Urothelium cell line (cell line): ENCODE results near the gene ZNF580.

Source experiments
- DNase-seq: peaks from one replicate; pipeline ENCODE4 v3.0.0; 2011; ENCODE audit warnings: low spot score, mixed read lengths
- FAIRE-seq: peaks from 2 replicates; lab custom pipeline; 2011; peaks lifted over from hg19 to GRCh38; lab: Jason Lieb, UNC

Gene ZNF580

DNA sequence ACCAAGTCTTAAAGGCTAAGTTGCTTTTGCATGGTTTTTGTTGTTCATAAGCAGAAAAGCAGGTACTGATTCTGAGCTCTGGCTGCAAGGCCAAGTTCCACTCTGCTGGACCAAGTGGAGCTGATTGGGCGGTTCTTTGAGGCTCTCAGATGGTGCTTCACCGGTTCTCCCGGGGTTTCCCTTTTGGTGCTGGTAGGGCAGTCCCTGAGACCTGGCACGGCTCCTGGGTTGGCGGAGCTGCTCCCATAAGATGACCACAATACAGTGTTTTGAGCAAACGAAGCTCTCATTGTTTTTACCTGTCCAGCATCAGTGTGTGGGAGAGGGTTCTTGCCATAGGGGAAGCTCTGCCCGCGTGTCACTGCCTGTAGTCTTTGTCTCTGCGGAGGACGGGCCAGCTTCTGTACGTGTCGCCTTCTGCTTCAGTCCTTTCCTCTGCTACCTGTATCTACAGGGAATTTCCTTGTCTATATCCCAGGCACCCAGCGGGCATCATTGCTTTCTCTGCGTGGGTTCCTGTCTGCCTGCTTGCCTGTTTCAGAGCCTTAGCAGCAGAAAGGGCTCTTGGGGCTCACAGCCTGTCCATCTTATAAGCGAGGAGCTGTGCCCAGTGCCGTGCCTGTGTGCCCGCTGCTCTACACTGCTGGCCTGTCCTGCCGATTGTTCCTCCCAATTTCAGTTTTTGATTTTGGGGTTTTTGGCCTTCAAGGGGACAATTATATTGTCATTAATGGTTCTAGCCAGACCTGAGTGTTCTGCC, 16.4 kb downstream of the ZNF580 start:
- no peak for FAIRE-seq
- no peak for DNase-seq

DNA sequence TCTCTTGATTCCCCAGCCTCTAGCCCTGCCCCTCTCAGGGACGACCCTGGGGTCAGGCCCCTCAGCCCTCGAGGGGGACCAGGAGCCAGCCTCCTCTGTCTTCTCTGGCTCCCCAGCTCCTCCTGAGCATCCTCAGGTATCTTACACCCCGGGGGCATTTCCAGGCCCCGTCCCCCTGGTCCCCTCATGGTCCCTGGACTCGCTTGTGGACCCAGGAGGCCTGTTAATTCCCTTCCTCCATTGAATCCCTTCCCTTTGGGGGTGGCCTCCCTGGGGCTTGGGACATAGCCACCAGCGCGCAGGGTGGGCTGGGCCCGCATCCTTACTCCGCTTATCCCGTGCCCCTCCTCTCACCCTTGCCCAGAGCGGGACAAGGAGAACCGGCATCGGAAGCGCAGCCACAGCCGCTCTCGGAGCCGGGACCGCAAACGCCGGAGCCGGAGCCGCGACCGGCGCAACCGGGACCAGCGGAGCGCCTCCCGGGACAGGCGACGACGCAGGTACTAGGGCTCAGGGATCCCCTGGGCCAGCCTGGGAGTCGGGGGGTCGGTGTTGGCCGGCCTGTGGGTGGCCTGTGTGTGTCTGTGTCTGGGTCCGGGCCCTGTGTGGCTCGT, 18.2 kb downstream of the ZNF580 start:
- DNase-seq (no peak), FAIRE-seq (no peak)

DNA sequence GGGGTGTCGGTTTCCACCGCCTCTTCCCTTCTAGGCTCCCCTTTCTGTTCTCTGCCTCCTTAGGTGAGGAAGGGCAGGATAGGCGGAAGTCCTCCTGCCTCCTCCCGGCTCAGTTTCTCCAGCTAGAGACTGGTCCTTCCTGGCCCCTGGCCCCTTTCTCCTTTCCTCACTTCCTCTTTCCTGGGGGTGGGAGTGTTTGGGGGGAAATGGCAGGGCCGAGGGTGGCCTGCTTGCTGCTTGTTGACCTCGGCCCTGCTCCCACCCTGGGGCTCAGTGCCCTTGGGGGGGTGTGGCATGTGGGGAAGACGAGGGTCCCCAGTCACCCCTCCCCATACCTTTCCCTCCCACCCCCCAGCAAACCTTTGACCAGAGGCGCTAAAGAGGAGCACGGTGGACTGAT, 19.0 kb downstream of the ZNF580 start:
- FAIRE-seq (no peak), DNase-seq (no peak)

DNA sequence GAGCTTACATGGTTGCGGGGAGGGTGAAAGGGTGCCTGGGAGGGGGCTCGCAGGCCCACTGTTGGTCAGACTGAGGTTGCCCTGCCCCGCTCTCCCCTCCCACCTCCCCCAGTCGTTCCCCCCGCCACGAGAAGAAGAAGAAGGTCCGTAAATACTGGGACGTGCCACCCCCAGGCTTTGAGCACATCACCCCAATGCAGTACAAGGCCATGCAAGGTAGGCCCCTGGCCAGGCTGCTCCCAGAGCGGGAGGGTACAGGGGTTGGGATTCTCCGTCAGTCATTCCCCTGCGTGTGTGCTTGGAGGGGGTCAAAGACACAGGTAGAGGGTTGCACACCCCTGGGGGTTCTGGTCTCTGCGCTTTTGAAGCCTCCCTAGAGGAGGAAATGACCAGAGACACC, 19.6 kb downstream of the ZNF580 start:
- no peak for DNase-seq
- FAIRE-seq = no peak

DNA sequence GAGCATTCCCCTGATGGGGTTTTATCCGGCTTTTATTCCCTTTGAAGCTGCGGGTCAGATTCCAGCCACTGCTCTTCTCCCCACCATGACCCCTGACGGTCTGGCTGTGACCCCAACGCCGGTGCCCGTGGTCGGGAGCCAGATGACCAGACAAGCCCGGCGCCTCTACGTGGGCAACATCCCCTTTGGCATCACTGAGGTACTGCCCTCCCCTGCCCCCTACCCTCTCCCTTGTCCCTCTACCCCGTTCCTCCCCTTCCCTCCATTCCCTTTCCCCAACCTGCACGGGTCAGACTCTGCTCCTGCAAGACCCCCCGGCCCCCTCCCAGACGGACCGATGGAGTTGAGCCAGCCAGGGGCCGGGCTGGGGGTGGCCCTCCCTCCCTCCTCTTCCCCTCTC, 20.2 kb downstream of the ZNF580 start:
- no peak for DNase-seq
- no peak for FAIRE-seq

DNA sequence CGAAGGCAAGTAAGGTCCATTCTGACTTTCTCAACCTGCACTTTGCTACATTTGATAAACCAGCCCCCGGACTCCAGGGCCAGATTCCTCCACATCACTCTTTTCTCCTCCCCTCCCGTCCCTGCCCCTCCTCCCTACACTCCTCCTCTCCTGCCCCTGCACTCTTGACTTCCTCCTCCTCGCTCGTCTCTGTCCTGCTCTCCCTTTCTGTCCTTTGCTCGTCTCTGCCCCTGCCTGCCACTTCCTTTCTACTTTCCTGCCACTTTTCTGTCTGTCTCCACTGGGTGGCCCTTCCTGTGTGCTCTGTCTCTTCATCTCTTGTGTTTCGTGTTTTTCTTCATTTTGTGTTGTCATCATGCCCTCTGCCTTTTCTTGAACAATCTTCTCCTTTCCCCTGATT, 21.0 kb downstream of the ZNF580 start:
- DNase-seq = no peak
- no peak for FAIRE-seq

DNA sequence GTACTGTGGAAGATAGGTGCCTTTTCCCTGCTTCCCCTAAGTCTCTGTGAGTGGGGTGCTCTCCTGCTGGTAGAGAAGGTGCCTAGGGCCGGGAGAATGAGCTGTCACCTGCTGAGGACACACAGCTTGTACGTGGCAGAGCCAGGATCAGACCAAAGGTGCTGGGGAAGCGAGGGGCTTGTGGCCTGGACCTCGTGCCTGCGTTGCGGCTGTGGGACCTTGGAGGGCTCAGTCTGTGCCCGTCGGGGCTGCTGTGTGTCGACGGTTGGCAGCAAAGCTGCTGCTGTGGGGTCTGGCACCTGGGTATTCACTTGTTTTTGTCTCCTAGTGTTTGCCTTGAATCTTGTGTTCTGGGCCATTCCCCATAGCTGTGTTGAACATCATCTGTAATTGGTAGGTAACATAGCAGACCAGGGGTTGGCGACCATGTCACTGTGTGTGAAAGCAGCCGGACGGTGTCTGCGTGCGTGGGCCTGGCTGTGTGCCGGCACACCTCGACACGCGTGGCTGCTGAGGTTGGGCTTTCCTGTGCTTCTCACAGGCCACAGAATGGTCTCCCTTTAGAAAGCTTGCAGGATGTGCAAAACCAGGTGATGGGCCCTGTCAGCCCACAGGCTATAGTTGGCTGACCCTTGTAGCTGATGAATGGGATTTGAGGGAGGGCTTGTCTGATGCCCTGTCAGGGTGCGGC, 23.2 kb downstream of the ZNF580 start:
- DNase-seq = no peak
- FAIRE-seq = no peak

DNA sequence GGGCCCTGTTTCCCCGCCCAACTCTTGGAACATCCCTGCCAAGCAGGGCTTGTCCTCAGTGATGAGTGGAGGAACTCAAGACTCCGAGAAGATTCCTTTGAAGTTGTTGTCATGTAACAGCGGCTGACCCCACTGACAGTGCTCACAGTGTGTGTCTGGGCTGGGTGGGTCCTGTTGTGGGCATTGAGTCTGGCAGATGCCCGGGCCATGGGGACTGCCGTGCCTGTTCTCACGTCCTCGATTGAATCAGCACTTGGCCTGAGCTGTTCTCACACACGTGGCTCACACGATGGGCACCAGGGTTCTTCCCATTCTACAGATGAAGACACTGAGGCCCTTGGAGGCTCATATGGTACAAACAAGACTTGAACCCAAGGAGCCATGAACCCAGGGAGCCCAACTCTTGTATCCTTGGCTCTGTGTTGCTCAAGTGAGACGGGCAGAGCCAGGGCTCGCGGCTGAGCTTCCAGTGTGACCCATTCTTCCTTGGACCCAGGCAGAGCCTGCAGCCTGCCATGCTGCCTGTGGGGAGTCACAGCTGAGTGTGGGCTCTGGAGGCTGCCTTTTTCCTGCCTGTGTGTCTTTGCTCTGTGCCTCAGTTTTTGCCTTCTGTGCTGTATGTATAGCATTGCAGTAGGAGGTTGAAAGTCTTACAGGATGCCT, 25.7 kb downstream of the ZNF580 start:
- DNase-seq (no peak), FAIRE-seq (no peak)

DNA sequence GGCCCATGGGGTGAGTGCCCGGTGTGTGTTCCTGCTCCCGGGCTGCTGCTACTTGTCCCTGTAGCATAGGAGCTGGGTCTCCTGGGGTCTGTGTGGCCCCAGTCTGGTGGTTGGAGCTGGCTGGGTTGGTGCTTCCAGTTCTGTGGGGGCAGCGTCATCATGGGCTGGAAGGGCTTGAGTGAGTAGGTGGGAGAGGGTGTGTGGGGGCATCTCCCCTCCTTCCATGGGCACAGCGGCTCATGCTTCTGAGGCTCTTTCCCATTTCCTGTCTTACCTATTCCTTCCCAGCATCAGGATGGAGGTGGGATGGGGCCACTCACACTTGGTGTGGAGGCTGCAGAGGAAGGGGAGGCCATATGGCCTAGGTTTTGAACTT, 26.2 kb downstream of the ZNF580 start:
- DNase-seq = no peak
- no peak for FAIRE-seq

DNA sequence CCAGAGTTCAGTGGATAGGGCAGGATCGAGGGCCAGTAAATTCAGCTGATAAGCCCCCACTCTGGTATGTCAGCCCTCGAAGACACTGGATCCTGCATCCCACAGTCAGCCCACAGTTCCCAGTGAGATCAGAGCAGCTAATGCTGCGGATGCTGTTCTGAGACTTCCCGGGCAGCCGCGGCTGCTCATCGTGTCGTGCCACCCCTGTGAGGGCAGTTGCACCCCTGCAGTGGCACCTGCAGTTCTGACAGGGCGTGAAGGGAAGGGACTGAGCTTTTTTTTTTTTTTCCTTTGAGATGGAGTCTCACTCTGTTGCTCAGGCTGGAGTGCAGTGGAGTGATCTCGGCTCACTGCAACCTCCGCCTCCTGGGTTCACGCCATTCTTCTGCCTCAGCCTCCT, 26.7 kb downstream of the ZNF580 start:
- DNase-seq (no peak), FAIRE-seq (no peak)

DNA sequence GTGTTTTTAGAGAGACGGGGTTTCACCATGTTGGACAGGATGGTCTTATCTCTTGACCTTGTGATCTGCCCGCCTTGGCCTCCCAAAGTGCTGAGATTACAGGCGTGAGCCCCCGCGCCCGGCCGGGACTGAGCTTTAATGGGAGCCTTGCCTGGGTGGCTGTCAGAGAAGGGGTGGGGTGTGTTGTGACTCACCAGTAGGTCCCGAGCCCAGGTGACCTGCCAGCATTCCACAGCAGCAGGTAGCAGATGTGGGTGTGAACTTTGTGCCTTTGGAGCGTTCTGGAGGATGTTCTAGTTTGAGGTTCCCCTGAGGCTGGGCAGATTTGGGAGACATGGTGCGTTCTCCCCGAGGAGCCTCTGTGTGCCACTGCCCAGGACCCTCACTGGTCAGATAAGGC, 27.2 kb downstream of the ZNF580 start:
- FAIRE-seq (no peak), DNase-seq (no peak)

DNA sequence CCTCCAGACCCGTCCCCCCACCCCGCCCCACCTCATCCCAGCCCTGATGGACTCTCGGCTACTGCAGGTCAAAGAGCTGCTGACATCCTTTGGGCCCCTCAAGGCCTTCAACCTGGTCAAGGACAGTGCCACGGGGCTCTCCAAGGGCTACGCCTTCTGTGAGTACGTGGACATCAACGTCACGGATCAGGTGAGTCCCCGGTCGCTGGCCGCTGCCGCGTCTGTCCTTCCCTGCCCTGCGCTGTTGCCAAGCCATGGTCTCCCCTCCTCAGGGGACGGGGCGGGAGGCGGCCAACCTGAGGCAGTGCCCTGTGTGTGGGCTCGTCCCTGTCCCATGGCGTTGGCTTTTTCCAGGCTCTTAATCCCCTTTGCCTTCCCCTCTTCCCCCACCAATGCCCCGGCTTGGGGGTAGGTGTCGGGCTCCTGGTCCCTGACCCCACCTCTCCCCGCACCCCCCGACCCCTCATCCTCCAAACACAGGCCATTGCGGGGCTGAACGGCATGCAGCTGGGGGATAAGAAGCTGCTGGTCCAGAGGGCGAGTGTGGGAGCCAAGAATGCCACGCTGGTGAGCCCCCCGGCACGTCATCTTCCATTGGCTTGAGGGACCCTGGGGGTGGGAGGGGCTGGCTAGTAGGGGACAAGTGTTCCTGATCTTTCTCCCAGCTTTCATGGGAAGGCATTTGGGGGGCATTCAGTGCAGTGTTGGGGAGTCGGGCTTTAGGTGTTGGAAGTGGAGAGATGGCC, 28.0 kb downstream of the ZNF580 start:
- DNase-seq (no peak), FAIRE-seq (no peak)

DNA sequence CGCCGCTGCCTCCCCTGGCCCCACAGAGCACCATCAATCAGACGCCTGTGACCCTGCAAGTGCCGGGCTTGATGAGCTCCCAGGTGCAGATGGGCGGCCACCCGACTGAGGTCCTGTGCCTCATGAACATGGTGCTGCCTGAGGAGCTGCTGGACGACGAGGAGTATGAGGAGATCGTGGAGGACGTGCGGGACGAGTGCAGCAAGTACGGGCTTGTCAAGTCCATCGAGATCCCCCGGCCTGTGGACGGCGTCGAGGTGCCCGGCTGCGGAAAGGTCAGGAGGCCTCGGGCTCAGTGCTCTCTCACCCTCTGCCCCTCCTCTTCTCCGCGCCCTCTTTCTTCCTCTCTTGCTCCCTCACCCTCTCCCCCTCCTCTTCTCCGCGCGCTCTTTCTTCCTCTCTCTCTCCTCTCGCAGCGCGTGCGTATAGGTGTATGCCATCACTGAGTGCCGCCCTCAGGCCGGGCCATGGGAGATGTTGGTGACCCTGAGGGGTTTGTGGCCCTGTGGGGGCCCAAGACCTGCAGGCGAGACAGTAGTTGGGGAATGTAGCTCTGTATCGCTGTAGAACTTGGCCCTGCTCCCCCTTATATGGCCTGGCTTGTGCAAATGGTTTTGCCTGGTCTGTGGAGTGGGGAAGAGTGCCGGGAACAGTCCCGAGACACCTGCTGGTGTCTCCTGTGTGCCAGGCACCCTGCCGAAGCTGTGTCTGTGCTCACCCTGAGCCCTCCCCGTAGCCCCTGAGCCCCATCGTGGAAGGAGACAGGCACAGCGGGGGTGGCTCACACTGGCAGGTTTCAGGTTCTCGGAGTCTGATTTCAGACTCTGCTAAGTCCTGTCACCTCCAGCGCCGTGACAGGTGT, 28.8 kb downstream of the ZNF580 start:
- no peak for FAIRE-seq

DNA sequence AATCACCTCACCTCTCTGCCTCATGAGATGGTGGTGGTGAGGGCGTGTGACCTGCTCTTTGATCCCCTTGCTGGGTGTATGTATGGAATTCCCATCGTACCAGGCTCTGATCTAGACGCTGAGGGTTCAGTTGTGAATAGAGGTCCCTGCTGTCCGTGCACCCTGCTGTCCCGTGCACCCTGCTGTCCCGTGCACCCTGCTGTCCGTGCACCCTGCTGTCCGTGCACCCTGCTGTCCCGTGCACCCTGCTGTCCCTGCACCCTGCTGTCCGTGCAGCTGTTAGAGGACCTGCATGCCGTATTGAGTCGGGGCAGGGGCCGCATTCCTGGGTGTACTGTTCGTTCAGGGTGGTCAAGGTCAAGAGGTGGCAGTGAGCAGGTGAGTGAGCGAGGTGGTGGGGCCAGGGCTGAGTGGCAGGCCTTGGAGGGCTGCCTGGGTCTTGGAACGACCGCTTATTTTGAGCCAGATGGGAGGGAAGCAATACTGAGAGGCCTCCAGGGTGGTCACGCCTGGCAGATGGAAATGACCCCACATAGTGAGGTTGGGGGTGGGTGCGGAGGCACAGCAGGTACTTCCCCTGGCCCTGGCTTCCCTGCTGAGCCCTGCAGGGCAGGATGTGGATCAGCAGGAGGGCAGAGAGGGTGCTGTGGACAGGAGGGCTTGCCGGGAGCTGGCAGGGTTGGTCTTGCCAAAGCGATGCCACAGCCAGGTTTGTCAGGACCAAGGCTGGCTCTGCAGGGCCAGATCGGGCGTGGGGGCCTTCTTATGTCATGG, 29.7 kb downstream of the ZNF580 start:
- FAIRE-seq = peak; percentile 100
- DNase-seq = no peak

More for the DNA sequence above, 28.8 kb downstream of the ZNF580 start:
- no peak for DNase-seq

DNA sequence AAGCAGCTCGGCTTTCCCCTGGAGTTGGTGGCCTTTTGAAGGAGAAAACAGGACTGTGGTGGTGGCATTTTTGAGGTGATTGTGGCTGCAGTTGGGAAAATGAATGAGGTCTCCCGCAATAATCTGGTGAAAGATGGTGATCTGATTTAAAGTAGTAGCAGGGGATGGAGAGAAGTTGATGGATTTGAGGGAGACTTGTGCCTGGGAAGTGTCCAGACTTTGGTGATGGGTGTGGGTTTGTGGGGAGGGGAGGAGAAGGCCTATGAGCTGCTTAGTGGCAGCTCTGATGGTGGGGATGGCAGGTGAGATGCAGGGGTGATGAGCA, 30.2 kb downstream of the ZNF580 start:
- no peak for DNase-seq

DNA sequence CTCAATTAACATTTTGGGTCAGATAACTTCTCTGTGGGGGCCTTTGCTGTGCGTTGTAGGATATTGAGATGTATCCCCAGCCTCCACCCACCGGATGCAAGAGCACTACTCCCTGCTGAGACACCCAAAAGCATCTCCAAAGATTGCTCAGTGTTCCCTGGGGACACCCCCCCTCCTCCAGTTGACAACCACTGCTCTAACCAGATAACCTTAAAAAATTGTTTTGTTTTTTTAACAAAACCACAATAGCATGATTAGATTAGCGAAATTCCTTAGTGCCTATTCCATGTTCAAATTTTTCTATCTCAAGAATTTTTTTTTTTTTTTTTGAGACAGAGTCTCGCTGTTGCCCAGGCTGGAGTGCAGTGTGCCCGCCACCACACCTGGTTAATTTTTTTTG, 31.6 kb downstream of the ZNF580 start:
- FAIRE-seq = no peak
- DNase-seq = no peak

More for the DNA sequence above, 30.2 kb downstream of the ZNF580 start:
- no peak for FAIRE-seq

DNA sequence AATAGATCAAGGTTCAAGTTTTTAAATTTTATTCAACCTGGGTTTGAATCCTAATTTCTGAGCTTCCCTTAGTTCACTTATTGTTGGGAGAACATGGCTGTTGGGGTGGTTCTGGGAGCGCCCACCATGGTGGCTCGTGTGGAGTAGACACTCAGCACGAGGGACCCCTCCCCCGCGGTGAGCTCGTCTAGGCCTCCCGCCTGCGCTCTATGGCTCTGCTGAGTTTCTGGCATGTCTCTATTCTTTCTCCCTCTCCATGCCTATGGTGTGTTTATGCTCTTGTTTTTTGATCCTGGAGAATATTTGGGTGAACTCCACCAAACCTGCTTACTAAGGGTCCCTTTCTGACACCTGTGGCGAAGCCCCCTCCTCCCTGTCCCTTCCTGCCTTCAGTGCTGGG, 32.7 kb downstream of the ZNF580 start:
- FAIRE-seq (no peak), DNase-seq (no peak)

DNA sequence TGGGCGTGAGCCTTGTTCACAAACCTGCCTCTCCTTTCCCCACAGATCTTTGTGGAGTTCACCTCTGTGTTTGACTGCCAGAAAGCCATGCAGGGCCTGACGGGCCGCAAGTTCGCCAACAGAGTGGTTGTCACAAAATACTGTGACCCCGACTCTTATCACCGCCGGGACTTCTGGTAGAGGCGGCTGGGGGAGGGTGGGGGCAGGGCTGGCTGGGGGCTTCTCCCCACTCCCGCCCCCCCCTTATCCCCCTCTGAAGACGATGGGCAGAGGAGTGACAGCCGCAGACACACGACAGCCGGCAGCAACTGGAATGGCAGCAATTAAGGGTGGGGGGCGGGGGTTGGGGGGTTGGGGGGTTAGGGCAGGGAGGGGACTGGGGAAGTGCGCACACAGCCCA, 33.1 kb downstream of the ZNF580 start:
- FAIRE-seq (no peak), DNase-seq (no peak)

DNA sequence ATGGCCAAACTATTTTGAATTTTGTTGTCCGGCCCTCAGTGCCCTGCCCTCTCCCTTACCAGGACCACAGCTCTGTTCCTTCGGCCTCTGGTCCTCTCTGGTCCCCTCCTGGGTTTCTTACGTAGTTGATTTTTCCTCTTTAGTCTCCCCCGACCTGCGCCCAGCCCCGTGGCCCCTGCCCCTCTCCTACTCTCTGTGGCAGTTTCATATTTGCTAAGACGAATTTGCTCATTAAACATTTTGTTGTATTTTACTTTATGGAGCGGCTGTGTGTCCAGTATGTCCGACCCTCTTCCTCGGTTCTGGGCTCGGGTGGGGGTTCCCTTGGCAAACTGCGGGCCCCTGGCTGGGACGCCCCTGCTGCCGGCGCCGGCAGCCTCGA, 33.6 kb downstream of the ZNF580 start:
- DNase-seq = no peak
- no peak for FAIRE-seq
